Measurements from ENCODE around the gene ZC3H7A. TPM values are rescaled to one million over a fixed set of nuclear protein-coding genes. Genes with fewer than 3 reads are reported as not detected.

The ZC3H7A gene
- total and polyA plus RNA-seq, 9 of the 15 experiments (the other 6 are each of a cell fraction or from before 2014, with no cell fraction given), result 19.8 to 49.1 (median 28.2) TPM

DNA sequence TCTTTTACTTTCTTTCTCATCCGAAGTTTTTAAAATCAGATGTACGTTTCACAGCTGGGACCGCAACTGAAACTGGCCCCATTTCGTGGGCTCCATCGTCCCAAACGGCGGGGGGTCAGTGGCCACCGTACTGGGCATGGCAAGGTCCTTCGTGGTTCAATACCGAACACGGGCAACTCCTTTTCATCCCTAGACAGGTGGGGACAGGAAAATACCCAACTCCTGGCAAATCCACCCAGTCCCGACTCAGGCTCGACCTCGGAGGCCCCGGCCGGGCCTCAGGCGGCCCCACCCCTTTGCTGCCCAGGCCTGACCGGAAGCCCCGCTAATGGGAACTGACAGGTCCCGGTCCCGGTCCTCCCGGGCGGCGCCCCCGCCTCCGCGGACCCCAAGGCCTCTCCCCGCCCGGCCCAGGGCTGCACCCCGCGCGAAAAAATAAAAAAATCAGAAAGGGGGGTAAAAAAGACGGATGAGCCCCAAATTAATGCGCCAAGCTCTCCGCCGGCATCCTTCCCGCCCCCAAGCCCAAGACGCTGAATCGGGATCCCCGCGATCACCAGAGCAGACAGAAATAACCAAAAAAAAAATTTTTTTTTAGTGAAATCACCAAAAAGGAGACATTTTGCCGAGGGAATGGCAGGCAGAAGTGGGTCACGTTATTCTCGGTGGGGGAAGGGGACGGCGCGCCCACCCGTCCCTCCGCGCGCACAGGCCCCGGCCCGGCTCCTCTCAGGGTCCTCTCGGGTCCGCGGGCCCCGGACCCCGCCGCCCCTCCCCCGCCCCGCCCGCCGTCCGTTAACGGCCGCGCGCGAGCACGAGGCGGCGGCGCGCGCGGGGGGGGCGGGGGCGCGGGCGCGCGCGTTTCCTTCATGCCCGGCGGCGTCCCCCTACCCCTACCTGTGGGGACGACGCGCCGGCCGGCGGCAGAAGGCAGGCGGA lies 562 bp downstream of the ZC3H7A start (continued):
- TF ChIP-seq EP400 (IDR thresholded peaks at IDR 0.05), result 0 out of 2 replicates have a peak, but pooled peaks have one; percentile 16
- TF ChIP-seq ETV6 (IDR thresholded peaks at IDR 0.05; ENCODE audit: borderline replicate concordance in 1 of 2, low read depth in 2 of 2, low read length in 1 of 2), result no peak
- TF ChIP-seq ETV6 (CRISPR knock-in tag; IDR thresholded peaks at IDR 0.05; ENCODE audit: borderline replicate concordance), result no peak
- TF ChIP-seq, protein P1, sequence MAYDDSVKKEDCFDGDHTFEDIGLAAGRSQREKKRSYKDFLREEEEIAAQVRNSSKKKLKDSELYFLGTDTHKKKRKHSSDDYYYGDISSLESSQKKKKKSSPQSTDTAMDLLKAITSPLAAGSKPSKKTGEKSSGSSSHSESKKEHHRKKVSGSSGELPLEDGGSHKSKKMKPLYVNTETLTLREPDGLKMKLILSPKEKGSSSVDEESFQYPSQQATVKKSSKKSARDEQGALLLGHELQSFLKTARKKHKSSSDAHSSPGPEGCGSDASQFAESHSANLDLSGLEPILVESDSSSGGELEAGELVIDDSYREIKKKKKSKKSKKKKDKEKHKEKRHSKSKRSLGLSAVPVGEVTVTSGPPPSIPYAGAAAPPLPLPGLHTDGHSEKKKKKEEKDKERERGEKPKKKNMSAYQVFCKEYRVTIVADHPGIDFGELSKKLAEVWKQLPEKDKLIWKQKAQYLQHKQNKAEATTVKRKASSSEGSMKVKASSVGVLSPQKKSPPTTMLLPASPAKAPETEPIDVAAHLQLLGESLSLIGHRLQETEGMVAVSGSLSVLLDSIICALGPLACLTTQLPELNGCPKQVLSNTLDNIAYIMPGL (CRISPR knock-in tag; IDR thresholded peaks at IDR 0.05), result no peak
- no peak for TF ChIP-seq PRMT5 (CRISPR knock-in tag; IDR thresholded peaks at IDR 0.05)
- peak; percentile 75; the same call in 1 of the 2 replicates for TF ChIP-seq GABPB1 (CRISPR knock-in tag; IDR thresholded peaks at IDR 0.05)
- TF ChIP-seq, protein P2, sequence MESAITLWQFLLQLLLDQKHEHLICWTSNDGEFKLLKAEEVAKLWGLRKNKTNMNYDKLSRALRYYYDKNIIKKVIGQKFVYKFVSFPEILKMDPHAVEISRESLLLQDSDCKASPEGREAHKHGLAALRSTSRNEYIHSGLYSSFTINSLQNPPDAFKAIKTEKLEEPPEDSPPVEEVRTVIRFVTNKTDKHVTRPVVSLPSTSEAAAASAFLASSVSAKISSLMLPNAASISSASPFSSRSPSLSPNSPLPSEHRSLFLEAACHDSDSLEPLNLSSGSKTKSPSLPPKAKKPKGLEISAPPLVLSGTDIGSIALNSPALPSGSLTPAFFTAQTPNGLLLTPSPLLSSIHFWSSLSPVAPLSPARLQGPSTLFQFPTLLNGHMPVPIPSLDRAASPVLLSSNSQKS (CRISPR knock-in tag; IDR thresholded peaks at IDR 0.05), result no peak
- TF ChIP-seq, protein P3, sequence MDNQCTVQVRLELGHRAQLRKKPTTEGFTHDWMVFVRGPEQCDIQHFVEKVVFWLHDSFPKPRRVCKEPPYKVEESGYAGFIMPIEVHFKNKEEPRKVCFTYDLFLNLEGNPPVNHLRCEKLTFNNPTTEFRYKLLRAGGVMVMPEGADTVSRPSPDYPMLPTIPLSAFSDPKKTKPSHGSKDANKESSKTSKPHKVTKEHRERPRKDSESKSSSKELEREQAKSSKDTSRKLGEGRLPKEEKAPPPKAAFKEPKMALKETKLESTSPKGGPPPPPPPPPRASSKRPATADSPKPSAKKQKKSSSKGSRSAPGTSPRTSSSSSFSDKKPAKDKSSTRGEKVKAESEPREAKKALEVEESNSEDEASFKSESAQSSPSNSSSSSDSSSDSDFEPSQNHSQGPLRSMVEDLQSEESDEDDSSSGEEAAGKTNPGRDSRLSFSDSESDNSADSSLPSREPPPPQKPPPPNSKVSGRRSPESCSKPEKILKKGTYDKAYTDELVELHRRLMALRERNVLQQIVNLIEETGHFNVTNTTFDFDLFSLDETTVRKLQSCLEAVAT (IDR thresholded peaks at IDR 0.05), result 0 out of 4 replicates have a peak, but pooled peaks of 1 of the 2 experiments have one; percentile 28
- TF ChIP-seq TFAM (CRISPR knock-in tag; conservative IDR thresholded peaks at IDR 0.05), result no peak
- 0 out of 2 replicates have a peak, but pooled peaks have one; percentile 11 for TF ChIP-seq FOXM1 (IDR thresholded peaks at IDR 0.05; ENCODE audit: low read depth)
- TF ChIP-seq FOXM1 (CRISPR knock-in tag; IDR thresholded peaks at IDR 0.05; ENCODE audit: low read depth), result no peak
- no peak for TF ChIP-seq TSC22D4 (tag; IDR thresholded peaks at IDR 0.05)
- TF ChIP-seq, protein P4, sequence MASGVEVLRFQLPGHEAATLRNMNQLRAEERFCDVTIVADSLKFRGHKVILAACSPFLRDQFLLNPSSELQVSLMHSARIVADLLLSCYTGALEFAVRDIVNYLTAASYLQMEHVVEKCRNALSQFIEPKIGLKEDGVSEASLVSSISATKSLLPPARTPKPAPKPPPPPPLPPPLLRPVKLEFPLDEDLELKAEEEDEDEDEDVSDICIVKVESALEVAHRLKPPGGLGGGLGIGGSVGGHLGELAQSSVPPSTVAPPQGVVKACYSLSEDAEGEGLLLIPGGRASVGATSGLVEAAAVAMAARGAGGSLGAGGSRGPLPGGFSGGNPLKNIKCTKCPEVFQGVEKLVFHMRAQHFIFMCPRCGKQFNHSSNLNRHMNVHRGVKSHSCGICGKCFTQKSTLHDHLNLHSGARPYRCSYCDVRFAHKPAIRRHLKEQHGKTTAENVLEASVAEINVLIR (CRISPR knock-in tag; IDR thresholded peaks at IDR 0.05), result no peak
- TF ChIP-seq FOXK2 (conservative IDR thresholded peaks at IDR 0.05 in 1 of 2, IDR thresholded peaks at IDR 0.05 in 1 of 2; ENCODE audit: low read depth in 2 of 2), result no peak
- TF ChIP-seq, protein P5, sequence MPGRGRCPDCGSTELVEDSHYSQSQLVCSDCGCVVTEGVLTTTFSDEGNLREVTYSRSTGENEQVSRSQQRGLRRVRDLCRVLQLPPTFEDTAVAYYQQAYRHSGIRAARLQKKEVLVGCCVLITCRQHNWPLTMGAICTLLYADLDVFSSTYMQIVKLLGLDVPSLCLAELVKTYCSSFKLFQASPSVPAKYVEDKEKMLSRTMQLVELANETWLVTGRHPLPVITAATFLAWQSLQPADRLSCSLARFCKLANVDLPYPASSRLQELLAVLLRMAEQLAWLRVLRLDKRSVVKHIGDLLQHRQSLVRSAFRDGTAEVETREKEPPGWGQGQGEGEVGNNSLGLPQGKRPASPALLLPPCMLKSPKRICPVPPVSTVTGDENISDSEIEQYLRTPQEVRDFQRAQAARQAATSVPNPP (IDR thresholded peaks at IDR 0.05; ENCODE audit: borderline replicate concordance, insufficient read depth, insufficient read length), result no peak
- TF ChIP-seq ZNF589 (CRISPR knock-in tag; IDR thresholded peaks at IDR 0.05; ENCODE audit: low read depth), result peak; percentile 96; the same call in 1 of the 2 replicates
- peak; percentile 55 for TF ChIP-seq BRD9 (IDR thresholded peaks at IDR 0.05; ENCODE audit: low read depth, partially characterized antibody)
- peak; percentile 35; the same call in 1 of the 2 replicates for TF ChIP-seq ZNF316 (IDR thresholded peaks at IDR 0.05)
